Measurements from ENCODE around the gene BCL2L2. TPM values are rescaled to one million over a fixed set of nuclear protein-coding genes. Genes with fewer than 3 reads are reported as not detected.
"Not testable (repeated sequence)": the region's sequence is repeated elsewhere in the genome, so short reads cannot be mapped to it uniquely, and the experiment has no call there.

BCL2L2 gene
- total RNA-seq, result 10 to 100 TPM; 36.7 to 57.8 (median 47.4) TPM

DNA sequence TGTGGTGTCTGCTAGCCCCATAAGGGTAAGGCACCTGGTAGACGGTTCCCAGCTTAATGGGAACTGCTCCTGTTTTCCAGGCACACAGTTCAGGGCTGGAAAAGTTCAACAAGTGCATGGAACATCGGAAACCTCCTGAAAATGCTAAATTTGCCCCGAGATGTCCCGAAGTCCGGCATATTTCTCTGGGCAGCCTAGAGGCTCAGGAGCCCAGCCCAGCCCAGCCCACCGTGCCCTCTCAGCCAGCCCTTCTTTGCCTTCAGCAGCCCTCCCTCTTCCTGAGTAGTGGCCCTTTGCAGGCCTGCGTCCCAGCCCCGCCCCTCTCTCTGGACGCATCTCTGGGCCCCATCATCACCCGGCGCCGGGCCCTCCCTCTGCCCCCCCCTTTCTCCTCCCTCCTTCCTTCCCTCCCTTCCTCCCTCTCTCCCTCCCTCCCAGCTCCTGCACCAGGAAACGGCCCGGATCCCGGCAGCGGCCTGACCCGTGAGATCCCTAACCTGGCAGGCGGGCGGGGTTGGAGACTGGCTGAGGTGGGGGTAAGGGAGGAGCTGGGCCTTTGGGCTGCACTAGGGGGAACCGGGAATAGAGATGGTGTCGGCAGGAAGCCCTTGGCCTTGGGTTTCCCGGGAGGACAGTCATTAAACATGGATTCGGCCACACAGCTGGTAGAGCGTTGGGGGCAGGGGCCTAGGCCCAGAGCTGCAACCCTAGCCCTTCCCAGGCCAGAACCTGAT, at the start of gene BCL2L2:
TSS of gene BCL2L2 (plus strand) at position 422 of the 734 bp plus-strand sequence. CDS start 935 bp downstream, outside the sequence.
- DNase-seq, result no peak
- peak within 1 kb of the TSS; percentile 91 to 98 (median 94) for H3K27ac ChIP-seq
- peaks cover 4 to 39% (median 6%) of the 10 kb centered on the region in 3 donors for H3K36me3 ChIP-seq
- H3K9me3 ChIP-seq, result no peaks in the 10 kb centered on the region
- H3K4me1 ChIP-seq, result peaks cover 20 to 69% (median 36%) of the 10 kb centered on the region in 3 donors
- WGBS, 2 donors, result 1 to 4% methylated on average over 12 to 15 of the region's 24 CpGs
- peak in 3 of 4 donors; percentile 43 to 76 (median 47) for TF ChIP-seq POLR2A (IDR thresholded peaks at IDR 0.05)
- peak in 1 of 6 experiments; percentile 13 for TF ChIP-seq CTCF (IDR thresholded peaks at IDR 0.05)
- peak within 1 kb of the TSS; percentile 67 to 81 (median 72) for H3K4me3 ChIP-seq
- H3K27me3 ChIP-seq, result no peaks in the 10 kb centered on the region
- intact Hi-C loops (cut with DNase I), result no loop called here

DNA sequence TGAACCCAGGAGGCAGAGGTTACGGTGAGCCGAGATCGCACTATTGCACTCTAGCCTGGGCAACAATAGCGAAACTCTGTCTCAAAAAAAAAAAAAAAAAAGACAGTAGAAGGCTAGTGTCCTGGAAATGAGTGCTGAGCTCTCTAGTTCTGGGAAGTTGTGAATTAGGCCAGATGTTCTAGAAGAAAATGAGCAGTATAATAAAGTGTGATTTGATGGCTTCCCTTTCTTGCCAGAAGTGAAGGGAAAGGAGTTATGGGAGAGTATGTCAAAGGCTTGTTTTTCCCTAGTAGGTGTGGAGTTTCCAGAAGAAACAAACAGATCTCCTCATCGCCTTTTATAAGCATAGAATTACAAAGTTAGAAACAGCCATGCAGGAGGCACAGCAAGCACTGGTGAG, 48.4 kb upstream of the BCL2L2 start:
- Histone ChIP-seq H3K4me3 (no peak overlapping the region), H3K4me1 (no peaks in the 10 kb centered on the region), H3K27me3 (peaks cover 0 to 2% (median 0%) of the 10 kb centered on the region in 4 donors), H3K9me3 (no peaks in the 10 kb centered on the region), H3K27ac (no peak overlapping the region), H3K36me3 (no peaks in the 10 kb centered on the region)
- TF ChIP-seq POLR2A (IDR thresholded peaks at IDR 0.05) (no peak), CTCF (IDR thresholded peaks at IDR 0.05) (no peak)
- WGBS, 2 donors, result 75 to 78% methylated on average over 5 of the region's 5 CpGs
- no peak for DNase-seq
- intact Hi-C loops (cut with DNase I), result no loop called here

GRCh38 chr14:23259426-23259825, 47.2 kb upstream of the BCL2L2 start:
- no peaks in the 10 kb centered on the region for H3K4me1 ChIP-seq
- DNase-seq, result no peak
- H3K27ac ChIP-seq, result no peak overlapping the region
- no peak overlapping the region for H3K4me3 ChIP-seq
- H3K9me3 ChIP-seq, result no peaks in the 10 kb centered on the region
- no peak for TF ChIP-seq CTCF (IDR thresholded peaks at IDR 0.05)
- no peak for TF ChIP-seq POLR2A (IDR thresholded peaks at IDR 0.05)
- peaks cover 0 to 6% (median 0%) of the 10 kb centered on the region in 4 donors for H3K27me3 ChIP-seq
- intact Hi-C loops (cut with DNase I), result no loop called here
- no peaks in the 10 kb centered on the region for H3K36me3 ChIP-seq

- H3K27me3 ChIP-seq, DNase-seq, H3K9me3 ChIP-seq, H3K4me1 ChIP-seq, H3K4me3 ChIP-seq, H3K36me3 ChIP-seq, H3K27ac ChIP-seq: not testable (repeated sequence)
- WGBS, 2 donors, result 77 to 82% methylated on average over 8 of the region's 8 CpGs
- intact Hi-C loops (cut with DNase I), result loop anchor here (10.0 kb wide), 1 partner anchor 114 kb away; the partner anchor contains the start of genes CMTM5 and IL25
Observed at GRCh38 chr14:23260849-23261248, 45.8 kb upstream of the BCL2L2 start.

- H3K36me3 ChIP-seq, result no peaks in the 10 kb centered on the region
- no peak overlapping the region for H3K27ac ChIP-seq
- intact Hi-C loops (cut with DNase I), result loop anchor here (10.0 kb wide), 1 partner anchor 106 kb away; the partner anchor contains the start of genes CMTM5 and IL25
- H3K4me1 ChIP-seq, result no peaks in the 10 kb centered on the region
- H3K4me3 ChIP-seq, result no peak overlapping the region
- TF ChIP-seq POLR2A (IDR thresholded peaks at IDR 0.05) (no peak), CTCF (IDR thresholded peaks at IDR 0.05) (no peak)
- DNase-seq, result no peak
- H3K9me3 ChIP-seq, result no peaks in the 10 kb centered on the region
- 80 to 82% methylated on average over 7 of the region's 7 CpGs for WGBS, 2 donors
- no peaks in the 10 kb centered on the region for H3K27me3 ChIP-seq
Observed at GRCh38 chr14:23269193-23269592, 37.4 kb upstream of the BCL2L2 start.

All from esophagus squamous epithelium (tissue), 5 donors.